Rectal smooth muscle tissue (tissue), 1 donor: ENCODE data around the gene RGS9BP.
"Not testable (repeated sequence)": the region's sequence is repeated elsewhere in the genome, so short reads cannot be mapped to it uniquely, and the experiment has no call there.

Experiments
- H3K27ac ChIP-seq: one replicate; pipeline ENCODE4 v1.7.0; 2013; ENCODE audit warnings: low read depth, low read length, inconsistent platforms
- H3K27me3 ChIP-seq: one replicate; pipeline ENCODE4 v1.7.0; 2013; ENCODE audit warnings: low read length; ENCODE audit not compliant: control insufficient read depth, insufficient read depth
- H3K36me3 ChIP-seq: one replicate; pipeline ENCODE4 v1.7.0; 2013; ENCODE audit warnings: low read length; ENCODE audit not compliant: control insufficient read depth, insufficient read depth
- H3K4me1 ChIP-seq: one replicate; pipeline ENCODE4 v1.7.0; 2013; ENCODE audit warnings: low read length; ENCODE audit not compliant: control insufficient read depth, insufficient read depth
- H3K4me3 ChIP-seq: one replicate; pipeline ENCODE4 v1.7.0; 2013; ENCODE audit warnings: low read length
- H3K9ac ChIP-seq: one replicate; pipeline ENCODE4 v1.7.0; 2013; ENCODE audit warnings: low read length

The RGS9BP gene

DNA sequence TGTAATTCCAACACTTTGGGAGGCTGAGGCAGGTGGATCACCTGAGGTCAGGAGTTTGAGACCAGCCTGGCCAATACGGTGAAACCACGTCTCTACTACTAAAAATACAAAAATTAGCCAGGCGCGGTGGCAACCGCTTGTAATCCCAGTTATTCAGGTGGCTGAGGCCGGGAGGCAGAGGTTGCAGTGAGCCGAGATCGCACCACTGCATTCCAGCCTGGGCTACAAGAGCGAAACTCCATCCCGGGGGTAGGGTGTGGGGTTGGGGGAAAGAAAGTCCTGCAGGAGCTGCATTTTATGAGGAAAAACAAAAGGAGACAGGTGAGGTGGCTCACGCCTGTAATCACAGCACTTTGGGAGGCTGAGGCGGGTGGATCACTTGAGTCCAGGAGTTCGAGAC, 23.3 kb upstream of the RGS9BP start:
- not testable (repeated sequence) for H3K27ac ChIP-seq, H3K4me1 ChIP-seq, H3K36me3 ChIP-seq, H3K4me3 ChIP-seq, H3K9ac ChIP-seq, H3K27me3 ChIP-seq

DNA sequence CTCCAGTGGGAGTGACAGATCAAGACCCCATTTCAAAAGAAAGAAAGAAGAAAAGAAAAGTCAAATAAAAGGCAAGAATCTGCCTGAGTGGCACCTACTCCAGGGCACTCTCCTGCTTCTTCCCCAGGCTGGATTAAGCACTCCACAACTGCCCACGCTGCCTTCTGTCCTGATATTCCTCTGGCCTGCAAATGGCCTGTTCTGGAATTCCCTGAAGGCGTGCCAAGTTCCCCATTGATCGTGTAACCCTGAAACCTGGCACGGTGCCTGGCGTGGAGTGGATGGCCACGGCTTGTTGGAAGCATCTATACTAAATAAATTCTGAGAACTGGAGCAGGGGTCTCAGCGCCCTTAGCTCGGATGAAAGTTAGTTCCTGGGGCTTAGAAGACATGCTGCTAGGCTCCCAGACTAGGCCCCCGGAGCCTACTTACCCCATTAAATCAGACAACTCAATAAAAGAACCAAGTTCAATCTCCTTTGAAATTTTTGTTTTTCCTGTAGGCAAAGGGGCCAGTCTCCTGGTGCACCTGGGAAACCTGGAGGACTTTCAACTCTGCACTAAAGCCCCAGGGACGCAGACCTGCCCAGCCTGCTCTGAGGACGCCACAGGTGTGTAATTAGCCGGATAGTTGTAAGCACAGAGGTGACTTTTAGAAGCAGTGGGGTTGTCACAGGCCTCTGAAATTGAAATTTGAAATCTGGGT, 22.6 kb upstream of the RGS9BP start:
- no peak overlapping the region for H3K9ac ChIP-seq
- no peaks in the 10 kb centered on the region for H3K4me1 ChIP-seq
- no peaks in the 10 kb centered on the region for H3K27me3 ChIP-seq
- no peak overlapping the region for H3K27ac ChIP-seq
- no peak overlapping the region for H3K4me3 ChIP-seq
- peaks cover 2% of the 10 kb centered on the region for H3K36me3 ChIP-seq

DNA sequence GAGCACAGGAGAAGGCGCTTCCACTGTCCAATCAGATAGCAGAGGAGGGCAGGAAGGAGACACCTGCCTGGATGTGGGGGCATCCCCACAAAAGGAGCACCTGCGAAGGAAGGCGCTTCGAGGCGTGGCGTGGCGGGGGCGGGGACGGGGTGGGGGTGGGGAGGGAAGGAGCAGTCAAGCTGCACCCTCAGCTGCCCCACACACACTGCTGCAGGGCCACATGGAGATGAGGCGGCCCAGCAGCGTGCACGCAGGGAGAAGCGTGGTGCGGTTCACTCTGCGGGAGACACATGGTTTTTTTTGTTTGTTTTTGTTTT, 22.1 kb upstream of the RGS9BP start:
- no peaks in the 10 kb centered on the region for H3K27me3 ChIP-seq
- no peak overlapping the region for H3K4me3 ChIP-seq
- no peak overlapping the region for H3K9ac ChIP-seq
- no peak overlapping the region for H3K27ac ChIP-seq
- no peaks in the 10 kb centered on the region for H3K4me1 ChIP-seq
- H3K36me3 ChIP-seq, result peaks cover 2% of the 10 kb centered on the region

DNA sequence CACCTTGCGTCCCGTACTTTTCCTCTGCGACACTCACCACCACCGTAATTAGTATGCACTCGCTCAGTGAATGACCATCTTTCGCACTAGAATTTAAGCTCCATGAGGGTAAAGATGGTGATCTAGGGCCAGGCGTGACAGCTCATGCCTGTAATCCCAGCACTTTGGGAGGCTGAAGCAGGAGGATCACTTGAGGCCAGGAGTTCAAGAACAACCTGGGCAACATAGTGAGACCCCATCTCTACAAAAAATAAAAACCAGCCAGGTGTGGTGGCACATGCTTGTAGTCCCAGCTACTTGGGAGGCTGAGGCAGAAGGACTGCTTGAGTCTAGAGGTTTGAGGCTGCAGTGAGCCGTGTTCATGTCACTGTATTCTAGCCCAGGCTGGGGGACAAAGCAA, 19.3 kb upstream of the RGS9BP start:
- H3K27ac ChIP-seq, H3K4me1 ChIP-seq, H3K36me3 ChIP-seq, H3K9ac ChIP-seq, H3K4me3 ChIP-seq, H3K27me3 ChIP-seq: not testable (repeated sequence)

DNA sequence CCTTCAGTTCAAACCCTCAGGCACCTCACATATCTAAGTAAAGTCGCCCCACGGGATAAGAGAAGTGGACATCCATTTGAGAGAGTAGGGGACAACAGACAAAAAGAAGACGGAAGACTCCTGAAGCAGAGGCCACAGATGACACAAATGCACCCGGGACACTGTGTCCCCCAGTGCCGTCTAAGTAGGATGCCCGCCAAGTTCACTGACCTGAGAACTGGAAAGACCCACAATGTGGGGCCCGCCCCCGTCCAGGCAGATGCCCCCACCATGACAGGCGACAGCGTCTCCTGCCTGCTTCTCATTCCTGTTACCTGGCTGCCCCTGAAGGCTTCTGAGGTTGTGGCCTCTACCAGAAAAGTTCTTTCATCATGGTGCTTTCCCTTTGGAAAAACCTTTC, 17.6 kb upstream of the RGS9BP start:
- Histone ChIP-seq H3K4me3 (no peak overlapping the region), H3K36me3 (peaks cover 2% of the 10 kb centered on the region), H3K27me3 (no peaks in the 10 kb centered on the region), H3K4me1 (no peaks in the 10 kb centered on the region), H3K9ac (no peak overlapping the region), H3K27ac (no peak overlapping the region)

DNA sequence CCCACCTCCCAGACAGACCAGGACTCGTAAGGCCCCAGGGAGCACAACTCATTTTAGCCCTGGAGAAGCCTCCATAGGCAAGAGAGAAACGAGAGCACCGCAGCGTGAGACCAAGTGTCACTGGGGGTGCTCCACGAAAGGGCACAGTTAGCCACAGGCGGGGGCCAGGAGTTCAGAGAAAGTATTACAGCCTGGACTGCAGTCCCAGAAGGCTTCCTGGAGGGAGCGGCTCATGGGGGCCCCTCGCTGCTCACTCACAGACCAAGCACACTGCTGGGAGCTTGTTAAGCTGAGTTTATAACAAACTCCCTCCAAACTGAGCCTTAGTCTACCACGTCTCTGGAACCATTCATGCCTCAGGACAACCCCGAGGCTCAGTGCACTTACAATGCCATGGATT, 17.1 kb upstream of the RGS9BP start:
- Histone ChIP-seq H3K9ac (no peak overlapping the region), H3K27ac (no peak overlapping the region), H3K36me3 (peaks cover 2% of the 10 kb centered on the region), H3K4me3 (no peak overlapping the region), H3K4me1 (no peaks in the 10 kb centered on the region), H3K27me3 (no peaks in the 10 kb centered on the region)

- Histone ChIP-seq H3K4me1 (no peaks in the 10 kb centered on the region), H3K27me3 (no peaks in the 10 kb centered on the region), H3K9ac (no peak overlapping the region), H3K36me3 (peaks cover 2% of the 10 kb centered on the region), H3K4me3 (no peak overlapping the region), H3K27ac (no peak overlapping the region)
These were observed 14.3 kb upstream of the RGS9BP start for GRCh38 chr19:32661318-32661717.

GRCh38 chr19:32662186-32662585, 13.5 kb upstream of the RGS9BP start:
- Histone ChIP-seq H3K27ac (no peak overlapping the region), H3K9ac (no peak overlapping the region), H3K36me3 (no peaks in the 10 kb centered on the region), H3K4me3 (no peak overlapping the region), H3K4me1 (no peaks in the 10 kb centered on the region), H3K27me3 (no peaks in the 10 kb centered on the region)

DNA sequence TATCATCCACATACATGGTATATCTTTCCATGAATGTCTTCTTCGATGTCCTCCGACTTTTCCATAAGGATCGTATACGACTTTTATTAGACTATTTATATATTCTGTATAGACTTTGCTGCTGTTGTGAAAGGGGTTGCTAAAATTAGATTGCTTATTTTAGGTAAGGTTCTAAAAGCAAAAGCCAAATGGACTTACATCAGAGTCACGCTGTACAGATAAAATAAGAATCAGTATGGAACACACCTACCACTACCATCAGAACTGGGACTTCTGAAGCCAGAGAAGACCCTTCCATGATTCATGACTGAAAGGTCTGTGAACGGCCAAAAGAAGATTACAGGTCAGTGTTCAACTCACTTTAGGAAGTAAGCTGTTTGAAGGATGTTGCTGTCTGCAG, 9.6 kb upstream of the RGS9BP start:
- H3K27ac ChIP-seq, result no peak overlapping the region
- no peaks in the 10 kb centered on the region for H3K27me3 ChIP-seq
- no peaks in the 10 kb centered on the region for H3K4me1 ChIP-seq
- no peak overlapping the region for H3K9ac ChIP-seq
- no peaks in the 10 kb centered on the region for H3K36me3 ChIP-seq
- no peak overlapping the region for H3K4me3 ChIP-seq

GRCh38 chr19:32669310-32669709, 6.3 kb upstream of the RGS9BP start:
- Histone ChIP-seq H3K9ac (no peak overlapping the region), H3K27me3 (no peaks in the 10 kb centered on the region), H3K36me3 (no peaks in the 10 kb centered on the region), H3K27ac (no peak overlapping the region), H3K4me3 (no peak overlapping the region), H3K4me1 (peaks cover 7% of the 10 kb centered on the region)

DNA sequence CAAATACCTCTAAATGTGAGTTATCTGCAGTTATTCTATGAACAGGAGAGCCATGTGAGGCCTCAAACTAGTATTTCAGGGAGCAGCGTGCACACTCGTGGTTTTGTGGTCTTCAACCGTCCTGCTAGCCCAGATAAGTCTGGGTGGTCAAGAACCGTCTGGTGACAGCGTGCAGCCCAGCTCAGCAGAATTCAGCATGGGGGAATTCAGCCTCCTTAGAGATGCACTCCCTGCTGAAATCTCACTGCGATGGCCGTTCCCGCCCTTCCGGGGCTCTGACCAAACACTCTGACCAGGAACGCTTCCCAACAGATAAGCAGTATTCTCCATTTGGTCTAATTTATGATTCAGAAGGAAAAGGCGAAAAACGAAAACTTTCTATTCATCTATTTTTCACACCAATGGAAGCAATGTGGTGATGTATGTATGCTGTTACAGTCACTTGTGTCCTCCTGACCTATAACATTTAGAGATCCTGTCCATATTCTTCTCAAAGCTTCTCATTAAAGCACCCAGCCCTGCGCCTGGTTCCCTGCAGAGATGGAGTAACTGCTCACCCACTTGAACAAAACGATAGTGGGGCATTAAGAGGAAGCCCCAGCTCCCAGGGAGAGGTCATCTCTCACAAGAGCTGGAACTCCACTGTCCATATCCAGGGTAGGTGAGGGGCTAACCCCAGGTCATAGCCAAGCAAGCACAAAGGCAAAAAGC, 3.6 kb upstream of the RGS9BP start:
- Histone ChIP-seq H3K4me3 (no peak overlapping the region), H3K27me3 (peaks cover 4% of the 10 kb centered on the region), H3K9ac (no peak overlapping the region), H3K4me1 (peaks cover 7% of the 10 kb centered on the region), H3K27ac (no peak overlapping the region), H3K36me3 (no peaks in the 10 kb centered on the region)

DNA sequence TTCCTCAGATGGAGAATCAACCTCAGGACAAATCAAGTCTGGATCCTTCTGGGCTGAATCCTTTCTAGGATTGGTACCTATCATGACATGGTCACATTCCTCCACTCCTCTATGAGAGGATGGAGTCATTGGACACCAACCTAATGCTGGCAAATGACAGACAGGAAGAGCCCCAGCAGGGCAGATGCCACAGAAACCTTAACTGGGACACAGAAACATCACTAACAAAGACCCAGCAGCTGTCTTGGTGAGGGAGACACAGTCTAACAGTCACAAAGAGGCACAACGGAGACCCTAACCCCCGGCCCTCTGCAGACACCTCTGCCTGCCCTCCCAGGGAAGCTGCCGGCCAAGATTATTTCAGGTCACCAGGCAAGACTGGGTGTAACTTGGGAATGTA, 2.8 kb upstream of the RGS9BP start:
- peaks cover 5% of the 10 kb centered on the region for H3K27me3 ChIP-seq
- H3K4me3 ChIP-seq, result no peak overlapping the region
- no peaks in the 10 kb centered on the region for H3K36me3 ChIP-seq
- H3K4me1 ChIP-seq, result peaks cover 7% of the 10 kb centered on the region
- H3K9ac ChIP-seq, result no peak overlapping the region
- H3K27ac ChIP-seq, result no peak overlapping the region

DNA sequence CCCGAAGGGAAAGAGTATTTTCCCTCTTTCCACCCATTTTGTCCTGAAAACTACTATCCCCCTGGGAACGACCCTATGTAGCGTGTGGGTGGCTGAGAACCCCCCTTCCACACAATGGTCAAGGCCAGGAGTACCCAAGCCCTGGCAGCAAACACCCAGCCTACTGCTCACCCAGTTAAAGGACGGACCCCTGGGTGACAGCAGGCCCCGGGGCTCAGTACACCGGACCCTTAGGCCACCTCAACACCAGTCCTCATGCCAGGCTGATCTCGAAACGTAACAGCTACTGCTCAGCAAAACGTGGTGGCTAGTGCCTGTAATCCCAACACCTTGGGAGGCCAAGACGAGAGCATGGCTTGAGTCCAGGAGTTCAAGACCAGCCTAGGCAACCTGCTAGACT, 2.1 kb upstream of the RGS9BP start:
- peak overlapping the region; percentile 92 for H3K4me3 ChIP-seq
- no peaks in the 10 kb centered on the region for H3K36me3 ChIP-seq
- no peak overlapping the region for H3K27ac ChIP-seq
- peaks cover 5% of the 10 kb centered on the region for H3K27me3 ChIP-seq
- peaks cover 7% of the 10 kb centered on the region for H3K4me1 ChIP-seq
- no peak overlapping the region for H3K9ac ChIP-seq
